Astrocyte (in vitro differentiated cells and primary cell): ENCODE results near the gene SLC19A1. TPM values are rescaled to one million over a fixed set of nuclear protein-coding genes. Genes with fewer than 3 reads are reported as not detected.

Experiments used
- DNase-seq: peaks from one replicate; pipeline ENCODE4 v3.0.0-alpha.2; 2010; ENCODE audit warnings: low read depth
- FAIRE-seq: peaks from 2 replicates; lab custom pipeline; 2011; peaks lifted over from hg19 to GRCh38; lab: Jason Lieb, UNC
- H2AFZ ChIP-seq: 2 replicates; pipeline ENCODE4 v1.6.0; 2012; ENCODE audit warnings: low read depth, low read length, inconsistent platforms
- H3K27ac ChIP-seq: 2 replicates; pipeline ENCODE4 v1.5.1; 2011; ENCODE audit warnings: low read depth, low read length, inconsistent platforms
- H3K27me3 ChIP-seq: 2 replicates; pipeline ENCODE4 v1.6.0; 2011; ENCODE audit warnings: low read length, inconsistent platforms; ENCODE audit not compliant: insufficient read depth
- H3K36me3 ChIP-seq: 2 replicates; pipeline ENCODE4 v1.5.1; 2011; ENCODE audit warnings: low read length, inconsistent platforms; ENCODE audit not compliant: insufficient read depth
- H3K4me1 ChIP-seq: 2 replicates; pipeline ENCODE4 v1.5.1; 2011; ENCODE audit warnings: low read length, inconsistent platforms; ENCODE audit not compliant: insufficient read depth
- H3K4me2 ChIP-seq: 2 replicates; pipeline ENCODE4 v1.6.0; 2012; ENCODE audit warnings: low read length, inconsistent platforms
- H3K4me3 ChIP-seq: 2 replicates; pipeline ENCODE4 v1.5.1; 2011; ENCODE audit warnings: low read depth, mild to moderate bottlenecking, low read length, inconsistent platforms; ENCODE audit not compliant: insufficient read depth
- H3K79me2 ChIP-seq: 2 replicates; pipeline ENCODE4 v1.6.0; 2012; ENCODE audit warnings: mild to moderate bottlenecking, low read length, inconsistent platforms; ENCODE audit not compliant: insufficient read depth
- H3K9ac ChIP-seq: 2 replicates; pipeline ENCODE4 v1.6.0; 2012; ENCODE audit warnings: mild to moderate bottlenecking, low read length, inconsistent platforms
- H3K9me3 ChIP-seq: 2 replicates; pipeline ENCODE4 v1.5.1; 2012; ENCODE audit warnings: low read depth, mild to moderate bottlenecking, low read length, inconsistent platforms; ENCODE audit not compliant: insufficient read depth
- H4K20me1 ChIP-seq: 2 replicates; pipeline ENCODE4 v1.6.0; 2012; ENCODE audit warnings: low read length, inconsistent platforms; ENCODE audit not compliant: insufficient read depth
- H3K27ac Mint-ChIP-seq: one replicate; pipeline ENCODE4 v1.8.0; 2021; ENCODE audit warnings: mild to moderate bottlenecking, mixed read lengths; ENCODE audit not compliant: unreplicated experiment
- H3K27me3 Mint-ChIP-seq: one replicate; pipeline ENCODE4 v1.8.0; 2021; ENCODE audit warnings: low read depth, mixed read lengths; ENCODE audit not compliant: unreplicated experiment
- H3K36me3 Mint-ChIP-seq: one replicate; pipeline ENCODE4 v1.8.0; 2021; ENCODE audit warnings: low read depth, mixed read lengths; ENCODE audit not compliant: unreplicated experiment
- H3K4me1 Mint-ChIP-seq: one replicate; pipeline ENCODE4 v1.8.0; 2021; ENCODE audit warnings: low read depth, mixed read lengths; ENCODE audit not compliant: unreplicated experiment
- H3K4me3 Mint-ChIP-seq: one replicate; pipeline ENCODE4 v1.8.0; 2021; ENCODE audit warnings: mild to moderate bottlenecking, moderate library complexity, mixed read lengths; ENCODE audit not compliant: unreplicated experiment
- H3K9me3 Mint-ChIP-seq: one replicate; pipeline ENCODE4 v1.8.0; 2021; ENCODE audit warnings: mild to moderate bottlenecking, mixed read lengths; ENCODE audit not compliant: unreplicated experiment
- EZH2 ChIP-seq: IDR thresholded peaks from 2 replicates; pipeline ENCODE4 v1.6.1; 2012; ENCODE audit warnings: mild to moderate bottlenecking, low read length, inconsistent platforms; ENCODE audit not compliant: insufficient read depth
- total RNA-seq: library from RNA; stranded (reverse); gene quantifications from 2 replicates; pipeline ENCODE4 v1.2.1, GENCODE V29; 2021
- TF ChIP-seq, protein P1 (sequence below): IDR thresholded peaks from 2 replicates; pipeline ENCODE4 v1.5.1; 2011; ENCODE audit warnings: low read depth, mild to moderate bottlenecking, inconsistent platforms, low read length, moderate library complexity; ENCODE audit not compliant: insufficient read depth

The SLC19A1 gene
- total RNA-seq, 1 donor from 2014 or later, result 11.7 TPM

DNA sequence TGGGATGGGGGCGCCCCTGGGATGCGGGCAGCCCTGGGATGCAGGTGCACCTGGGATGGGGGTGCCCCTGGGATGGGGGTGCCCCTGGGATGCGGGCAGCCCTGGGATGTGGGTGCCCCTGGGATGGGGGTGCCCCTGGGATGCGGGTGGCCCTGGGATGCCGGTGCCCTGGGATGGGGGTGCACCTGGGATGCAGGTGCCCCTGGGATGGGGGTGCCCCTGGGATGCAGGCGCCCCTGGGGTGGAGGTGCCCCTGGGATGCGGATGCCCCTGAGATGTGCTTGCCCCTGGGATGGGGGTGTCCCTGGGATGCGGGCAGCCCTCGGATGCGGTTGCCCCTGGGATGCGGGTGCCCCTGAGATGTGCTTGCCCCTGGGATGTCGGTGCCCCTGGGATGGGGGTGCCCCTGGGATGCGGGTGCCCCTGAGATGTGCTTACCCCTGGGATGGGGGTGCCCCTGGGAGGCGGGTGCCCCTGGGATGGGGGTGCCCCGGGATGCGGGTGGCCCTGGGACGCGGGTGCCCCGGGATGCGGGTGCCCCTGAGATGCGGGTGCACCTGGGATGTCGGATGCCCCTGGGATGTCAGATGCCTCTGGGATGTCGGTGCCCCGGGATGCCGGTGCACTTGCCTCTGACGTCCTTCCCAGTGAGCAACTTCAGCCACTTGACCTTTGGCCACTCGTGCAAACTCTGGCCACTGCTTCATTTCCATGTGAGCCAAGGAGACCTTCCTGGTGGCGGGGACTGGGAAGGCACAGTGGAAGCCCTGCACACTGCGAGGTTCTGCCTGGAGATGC is 37.3 kb upstream of the SLC19A1 start:
- Mint-ChIP-seq H3K9me3 (peaks cover 6% of the 10 kb centered on the region), H3K4me3 (no peak overlapping the region), H3K36me3 (no peaks in the 10 kb centered on the region), H3K4me1 (no peaks in the 10 kb centered on the region), H3K27me3 (peaks cover 20% of the 10 kb centered on the region), H3K27ac (no peak overlapping the region)
- H3K4me2 ChIP-seq, result no peak overlapping the region
- no peak for TF ChIP-seq EZH2
- TF ChIP-seq, protein P1, sequence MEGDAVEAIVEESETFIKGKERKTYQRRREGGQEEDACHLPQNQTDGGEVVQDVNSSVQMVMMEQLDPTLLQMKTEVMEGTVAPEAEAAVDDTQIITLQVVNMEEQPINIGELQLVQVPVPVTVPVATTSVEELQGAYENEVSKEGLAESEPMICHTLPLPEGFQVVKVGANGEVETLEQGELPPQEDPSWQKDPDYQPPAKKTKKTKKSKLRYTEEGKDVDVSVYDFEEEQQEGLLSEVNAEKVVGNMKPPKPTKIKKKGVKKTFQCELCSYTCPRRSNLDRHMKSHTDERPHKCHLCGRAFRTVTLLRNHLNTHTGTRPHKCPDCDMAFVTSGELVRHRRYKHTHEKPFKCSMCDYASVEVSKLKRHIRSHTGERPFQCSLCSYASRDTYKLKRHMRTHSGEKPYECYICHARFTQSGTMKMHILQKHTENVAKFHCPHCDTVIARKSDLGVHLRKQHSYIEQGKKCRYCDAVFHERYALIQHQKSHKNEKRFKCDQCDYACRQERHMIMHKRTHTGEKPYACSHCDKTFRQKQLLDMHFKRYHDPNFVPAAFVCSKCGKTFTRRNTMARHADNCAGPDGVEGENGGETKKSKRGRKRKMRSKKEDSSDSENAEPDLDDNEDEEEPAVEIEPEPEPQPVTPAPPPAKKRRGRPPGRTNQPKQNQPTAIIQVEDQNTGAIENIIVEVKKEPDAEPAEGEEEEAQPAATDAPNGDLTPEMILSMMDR, result no peak
- H3K79me2 ChIP-seq, result no peaks in the 10 kb centered on the region
- DNase-seq (no peak), FAIRE-seq (no peak)
- H4K20me1 ChIP-seq, result no peaks in the 10 kb centered on the region
- no peaks in the 10 kb centered on the region for H3K4me1 ChIP-seq
- no peak overlapping the region for H2AFZ ChIP-seq
- peaks cover 2% of the 10 kb centered on the region for H3K27me3 ChIP-seq
- H3K27ac ChIP-seq, result no peak overlapping the region
- H3K36me3 ChIP-seq, result no peaks in the 10 kb centered on the region
- no peak overlapping the region for H3K4me3 ChIP-seq
- H3K9ac ChIP-seq, result no peak overlapping the region
- no peaks in the 10 kb centered on the region for H3K9me3 ChIP-seq

DNA sequence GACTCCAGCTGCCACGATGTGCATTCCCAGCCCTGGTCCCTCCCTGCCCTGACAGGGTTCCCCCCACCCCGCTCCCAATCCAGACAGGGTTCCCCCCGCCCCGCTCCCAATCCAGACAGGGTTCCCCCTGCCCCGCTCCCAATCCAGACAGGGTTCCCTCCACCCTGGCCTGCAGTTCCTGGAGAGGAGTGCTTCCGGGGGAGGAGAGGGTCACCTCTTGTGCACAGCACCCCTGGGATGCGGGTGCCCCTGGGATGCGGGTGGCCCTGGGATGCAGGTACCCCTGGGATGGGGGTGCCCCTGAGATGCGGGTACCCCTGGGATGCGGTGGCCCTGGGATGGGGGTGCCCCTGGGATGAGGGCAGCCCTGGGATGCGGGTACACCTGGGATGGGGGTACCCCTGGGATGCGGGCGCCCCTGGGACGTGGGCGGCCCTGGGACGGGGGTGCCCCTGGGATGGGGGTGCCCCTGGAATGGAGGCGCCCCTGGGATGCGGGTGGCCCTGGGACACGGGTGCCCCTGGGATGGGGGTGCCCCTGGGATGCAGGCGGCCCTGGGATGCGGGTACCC is 36.7 kb upstream of the SLC19A1 start:
- DNase-seq, result no peak
- H3K9ac ChIP-seq, result no peak overlapping the region
- H3K4me2 ChIP-seq, result no peak overlapping the region
- H4K20me1 ChIP-seq, result no peaks in the 10 kb centered on the region
- no peaks in the 10 kb centered on the region for H3K9me3 ChIP-seq
- H3K4me3 ChIP-seq, result no peak overlapping the region
- H2AFZ ChIP-seq, result no peak overlapping the region
- no peaks in the 10 kb centered on the region for H3K4me1 ChIP-seq
- no peaks in the 10 kb centered on the region for H3K36me3 Mint-ChIP-seq
- H3K36me3 ChIP-seq, result no peaks in the 10 kb centered on the region
- no peak overlapping the region for H3K4me3 Mint-ChIP-seq
- H3K4me1 Mint-ChIP-seq, result no peaks in the 10 kb centered on the region
- TF ChIP-seq, protein P1, result no peak
- TF ChIP-seq EZH2, result no peak
- peaks cover 5% of the 10 kb centered on the region for H3K9me3 Mint-ChIP-seq
- peaks cover 17% of the 10 kb centered on the region for H3K27me3 Mint-ChIP-seq
- no peak overlapping the region for H3K27ac Mint-ChIP-seq
- peaks cover 2% of the 10 kb centered on the region for H3K27me3 ChIP-seq
- no peak overlapping the region for H3K27ac ChIP-seq
- no peak for FAIRE-seq
- no peaks in the 10 kb centered on the region for H3K79me2 ChIP-seq
